Mesendoderm (in vitro differentiated cells): Measurements from ENCODE around the gene NEDD4L. TPM values are rescaled to one million over a fixed set of nuclear protein-coding genes. Genes with fewer than 3 reads are reported as not detected.
A peak's percentile ranks its signal among the peaks of the same experiment; 100 is the strongest.
"Not testable (repeated sequence)": the region's sequence is repeated elsewhere in the genome, so short reads cannot be mapped to it uniquely, and the experiment has no call there.

Experiments used
- DNase-seq: peaks from one replicate; pipeline ENCODE4 v3.0.0; 2013
- H2AK5ac ChIP-seq: 2 replicates; pipeline ENCODE4 v1.6.1; 2013; ENCODE audit warnings: low read length, inconsistent platforms
- H2BK120ac ChIP-seq: 2 replicates; pipeline ENCODE4 v1.6.1; 2013; ENCODE audit warnings: low read depth, mild to moderate bottlenecking, low read length, moderate library complexity, mixed read lengths
- H2BK15ac ChIP-seq: replicated peaks from 2 replicates; pipeline ENCODE4 v1.6.1; 2013; ENCODE audit warnings: low read depth, mild to moderate bottlenecking, moderate library complexity
- H2BK5ac ChIP-seq: 2 replicates; pipeline ENCODE4 v1.6.1; 2013; ENCODE audit warnings: low read length, inconsistent platforms
- H3K18ac ChIP-seq: 2 replicates; pipeline ENCODE4 v1.6.1; 2013; ENCODE audit warnings: mild to moderate bottlenecking, low read length, mixed read lengths
- H3K23ac ChIP-seq: one replicate; pipeline ENCODE4 v1.6.1; 2013; ENCODE audit warnings: low read length
- H3K27ac ChIP-seq: 2 replicates; pipeline ENCODE4 v1.5.1; 2013; ENCODE audit warnings: low read depth, mild to moderate bottlenecking, inconsistent platforms, low read length, moderate library complexity
- H3K27me3 ChIP-seq: 2 replicates; pipeline ENCODE4 v1.6.1; 2013; ENCODE audit warnings: low read length, control low read depth, mild to moderate bottlenecking, inconsistent platforms; ENCODE audit not compliant: insufficient read depth, poor library complexity
- H3K36me3 ChIP-seq: 2 replicates; pipeline ENCODE4 v1.6.1; 2013; ENCODE audit warnings: low read length, inconsistent platforms; ENCODE audit not compliant: control insufficient read depth, insufficient read depth
- H3K4ac ChIP-seq: one replicate; pipeline ENCODE4 v1.6.1; 2013; ENCODE audit warnings: low read depth, mild to moderate bottlenecking, low read length, moderate library complexity
- H3K4me1 ChIP-seq: 2 replicates; pipeline ENCODE4 v1.6.1; 2013; ENCODE audit warnings: low read depth, low read length, inconsistent platforms; ENCODE audit not compliant: control insufficient read depth
- H3K4me2 ChIP-seq: 2 replicates; pipeline ENCODE4 v1.6.1; 2013; ENCODE audit warnings: low read length
- H3K4me3 ChIP-seq: 2 replicates; pipeline ENCODE4 v1.5.1; 2013; ENCODE audit warnings: mild to moderate bottlenecking, low read length
- H3K56ac ChIP-seq: one replicate; pipeline ENCODE4 v1.6.1; 2013; ENCODE audit warnings: low read length
- H3K79me1 ChIP-seq: 2 replicates; pipeline ENCODE4 v1.6.1; 2013; ENCODE audit warnings: low read length, inconsistent platforms
- H3K79me2 ChIP-seq: 2 replicates; pipeline ENCODE4 v1.6.1; 2013; ENCODE audit warnings: mild to moderate bottlenecking, low read length; ENCODE audit not compliant: control insufficient read depth, insufficient read depth
- H3K9ac ChIP-seq: 2 replicates; pipeline ENCODE4 v1.6.1; 2013; ENCODE audit warnings: low read length, inconsistent platforms
- H4K5ac ChIP-seq: one replicate; pipeline ENCODE4 v1.6.1; 2013; ENCODE audit warnings: low read length
- H4K8ac ChIP-seq: one replicate; pipeline ENCODE4 v1.6.1; 2013; ENCODE audit warnings: low read depth, mild to moderate bottlenecking, control low read depth, low read length, moderate library complexity
- WGBS: extraction: QIAGEN DNeasy Blood & Tissue Kit; methylation state at CpG from one replicate; pipeline ENCODE4 v1.1.7; 2013; ENCODE audit warnings: low lambda C conversion rate, missing lambda C conversion rate; ENCODE audit not compliant: insufficient coverage; ENCODE audit errors: extremely low coverage; 5-methylcytosine and 5-hydroxymethylcytosine counted together
- polyA plus RNA-seq, 2 experiments: library from polyadenylated mRNA; stranded (reverse); fragments of 200-250 nt; gene quantifications; one replicate each; pipeline ENCODE4 v1.2.3, GENCODE V29; 2013

Gene NEDD4L
- polyA plus RNA-seq (2013, experiment 1 of 2) = 76.3 TPM
- polyA plus RNA-seq (2013, experiment 2 of 2) = 81.0 TPM

DNA sequence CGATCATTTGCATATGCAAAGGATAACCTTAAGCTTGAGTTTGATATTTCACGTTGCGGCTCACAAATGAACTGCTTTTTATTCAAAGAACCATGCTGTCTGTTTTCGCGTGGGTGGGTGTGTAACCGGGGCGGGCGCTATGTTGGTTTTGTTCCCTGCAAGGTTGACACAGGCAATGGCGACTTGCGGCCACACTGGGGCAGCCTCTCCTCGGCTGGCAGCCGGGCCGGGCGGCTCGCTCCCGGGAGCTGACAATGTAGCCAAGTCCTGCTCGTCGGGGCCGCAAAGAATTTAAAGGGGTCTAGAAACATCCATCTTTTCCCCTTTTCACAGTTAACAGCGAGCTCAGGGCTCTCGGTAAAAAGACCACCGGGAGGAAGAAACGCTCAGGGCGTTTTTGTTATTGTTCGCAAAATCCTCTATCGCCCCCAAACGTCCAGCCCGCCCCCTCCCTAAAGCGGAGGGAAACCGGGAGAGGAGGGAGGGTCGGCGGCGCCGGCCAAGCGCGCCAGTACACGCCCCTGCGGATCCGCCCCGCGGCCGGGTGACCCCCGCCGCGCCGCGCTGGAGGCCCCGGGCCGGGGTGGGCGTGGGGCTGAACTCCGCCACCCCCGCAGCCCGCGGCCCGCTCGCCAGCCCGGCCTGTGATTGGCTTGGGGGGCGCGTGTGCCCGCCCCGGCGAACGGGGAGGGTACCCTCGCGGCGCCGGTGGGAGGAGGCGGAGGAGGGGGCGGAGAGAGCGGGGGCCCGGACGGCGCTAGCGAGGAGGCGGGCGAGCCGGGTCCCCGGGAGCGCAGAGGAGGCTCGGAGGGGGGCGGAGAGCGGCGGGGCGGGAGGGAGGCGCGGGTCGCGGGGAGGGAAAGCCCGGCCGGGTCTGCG lies at the start of gene NEDD4L:
Gene NEDD4L (plus strand): TSS at position 736 of the 879 bp plus-strand sequence. CDS start 435 bp downstream, outside the sequence.
- Histone ChIP-seq H2BK120ac (peak within 1 kb of the TSS; percentile 64), H4K5ac (no peak within 1 kb of the TSS), H3K4me1 (peaks cover 15% of the 10 kb centered on the region), H3K27ac (peak within 1 kb of the TSS; percentile 97), H2AK5ac (no peak within 1 kb of the TSS), H3K36me3 (no peaks in the 10 kb centered on the region), H3K79me1 (peaks cover 3% of the 10 kb centered on the region), H3K56ac (peak within 1 kb of the TSS; percentile 90), H3K4ac (peak within 1 kb of the TSS; percentile 92), H2BK15ac (no peak within 1 kb of the TSS), H3K27me3 (peaks cover 1% of the 10 kb centered on the region), H3K4me3 (peak within 1 kb of the TSS; percentile 74), H4K8ac (no peak within 1 kb of the TSS), H3K9ac (peak within 1 kb of the TSS; percentile 79), H2BK5ac (no peak within 1 kb of the TSS), H3K79me2 (peaks cover 23% of the 10 kb centered on the region), H3K4me2 (peak within 1 kb of the TSS; percentile 66), H3K23ac (no peak within 1 kb of the TSS), H3K18ac (peak within 1 kb of the TSS; percentile 82)
- DNase-seq = peak; percentile 91
- no CpG with 5 or more reads among the region's 91 CpGs for WGBS

GRCh38 chr18:57995331-57995730 lies 48.7 kb upstream of the NEDD4L start:
- H3K79me2 ChIP-seq = no peaks in the 10 kb centered on the region
- H3K23ac ChIP-seq = no peak overlapping the region
- no peak overlapping the region for H3K56ac ChIP-seq
- H2BK120ac ChIP-seq = no peak overlapping the region
- no peak overlapping the region for H3K18ac ChIP-seq
- H3K4me3 ChIP-seq = no peak overlapping the region
- H2BK5ac ChIP-seq = no peak overlapping the region
- no peak overlapping the region for H3K4me2 ChIP-seq
- no peak overlapping the region for H4K5ac ChIP-seq
- H3K27me3 ChIP-seq = no peaks in the 10 kb centered on the region
- H3K4ac ChIP-seq = no peak overlapping the region
- no CpG with 5 or more reads among the region's 1 CpG for WGBS
- no peak overlapping the region for H3K27ac ChIP-seq
- H3K36me3 ChIP-seq = no peaks in the 10 kb centered on the region
- H2AK5ac ChIP-seq = no peak overlapping the region
- no peak overlapping the region for H3K9ac ChIP-seq
- no peak for DNase-seq
- no peak overlapping the region for H2BK15ac ChIP-seq
- H3K4me1 ChIP-seq = no peaks in the 10 kb centered on the region
- H3K79me1 ChIP-seq = no peaks in the 10 kb centered on the region
- H4K8ac ChIP-seq = no peak overlapping the region

- H3K27me3 ChIP-seq, H3K4me3 ChIP-seq, H2BK15ac ChIP-seq, H3K4ac ChIP-seq, H3K79me1 ChIP-seq, DNase-seq, H3K4me2 ChIP-seq, H4K8ac ChIP-seq, H3K79me2 ChIP-seq, H3K56ac ChIP-seq, H3K18ac ChIP-seq, H3K36me3 ChIP-seq, H3K9ac ChIP-seq, H2BK5ac ChIP-seq, H4K5ac ChIP-seq, H3K27ac ChIP-seq, H3K23ac ChIP-seq, H2BK120ac ChIP-seq, H3K4me1 ChIP-seq, H2AK5ac ChIP-seq: not testable (repeated sequence)
- no CpG with 5 or more reads among the region's 3 CpGs for WGBS
These were observed 47.1 kb upstream of the NEDD4L start for GRCh38 chr18:57996894-57997293.

DNA sequence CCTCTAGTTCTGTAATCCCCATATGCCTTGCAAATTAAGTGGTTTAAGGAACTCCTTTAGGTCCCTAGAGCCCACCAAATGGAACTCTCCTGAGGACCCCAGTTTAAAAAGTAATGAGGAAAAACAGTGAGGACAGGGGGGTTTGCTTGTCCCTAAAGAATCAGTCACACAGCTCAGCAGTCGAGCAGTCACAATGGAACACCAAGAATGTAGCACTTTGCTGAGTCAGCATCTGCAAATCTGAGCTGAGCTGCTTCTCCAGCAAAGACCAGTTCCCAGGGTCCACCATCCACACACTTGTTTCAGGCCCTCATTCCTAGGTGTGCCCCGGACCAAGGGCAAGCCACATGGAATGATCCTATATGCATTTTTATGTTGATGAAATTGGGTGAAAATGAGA lies 46.2 kb upstream of the NEDD4L start:
- no peak overlapping the region for H4K8ac ChIP-seq
- no peaks in the 10 kb centered on the region for H3K4me1 ChIP-seq
- no peak overlapping the region for H2BK15ac ChIP-seq
- H3K27me3 ChIP-seq = no peaks in the 10 kb centered on the region
- no peak overlapping the region for H3K23ac ChIP-seq
- no peak overlapping the region for H3K9ac ChIP-seq
- H3K56ac ChIP-seq = no peak overlapping the region
- no peak overlapping the region for H2BK5ac ChIP-seq
- no peak overlapping the region for H3K4ac ChIP-seq
- H3K36me3 ChIP-seq = no peaks in the 10 kb centered on the region
- no peaks in the 10 kb centered on the region for H3K79me1 ChIP-seq
- no peak overlapping the region for H3K27ac ChIP-seq
- no peak overlapping the region for H2BK120ac ChIP-seq
- H3K4me3 ChIP-seq = no peak overlapping the region
- no peak overlapping the region for H3K4me2 ChIP-seq
- WGBS = no CpG with 5 or more reads among the region's 2 CpGs
- no peak overlapping the region for H4K5ac ChIP-seq
- DNase-seq = peak; percentile 53
- no peak overlapping the region for H2AK5ac ChIP-seq
- H3K18ac ChIP-seq = no peak overlapping the region
- no peaks in the 10 kb centered on the region for H3K79me2 ChIP-seq

- Histone ChIP-seq H3K27ac (no peak overlapping the region), H3K4me2 (no peak overlapping the region), H3K4me1 (no peaks in the 10 kb centered on the region), H3K23ac (no peak overlapping the region), H3K56ac (no peak overlapping the region), H3K36me3 (no peaks in the 10 kb centered on the region), H2BK120ac (no peak overlapping the region), H3K4ac (no peak overlapping the region), H2AK5ac (no peak overlapping the region), H3K79me2 (no peaks in the 10 kb centered on the region), H3K4me3 (no peak overlapping the region), H3K9ac (no peak overlapping the region), H3K79me1 (no peaks in the 10 kb centered on the region), H4K5ac (no peak overlapping the region), H3K18ac (no peak overlapping the region), H4K8ac (no peak overlapping the region), H2BK15ac (no peak overlapping the region), H3K27me3 (no peaks in the 10 kb centered on the region), H2BK5ac (no peak overlapping the region)
- no CpG with 5 or more reads among the region's 1 CpG for WGBS
- DNase-seq = no peak
These were observed 45.6 kb upstream of the NEDD4L start for GRCh38 chr18:57998461-57998860.
